Ascending aorta (tissue), 2 donors: Measurements from ENCODE around the gene CNTNAP2. TPM values are rescaled to one million over a fixed set of nuclear protein-coding genes. Genes with fewer than 3 reads are reported as not detected.

Source experiments
- DNase-seq, 2 donors: peaks; one replicate each; pipeline ENCODE4 v3.0.0-alpha.2; 2019; ENCODE audit warnings: low spot score in 2 of 2
- H3K27ac ChIP-seq, 2 donors: fragments of 200-600 bp; sonication (generic); one replicate each; pipeline ENCODE4 v1.5.1; 2016 to 2017; ENCODE audit warnings: mild to moderate bottlenecking in 1 of 2
- H3K27me3 ChIP-seq: fragments of 200-600 bp; sonication (generic); one replicate; pipeline ENCODE4 v1.5.1; 2017
- H3K36me3 ChIP-seq, 2 donors: fragments of 200-600 bp; sonication (generic); one replicate each; pipeline ENCODE4 v1.5.1; 2016
- H3K4me1 ChIP-seq, 2 donors: fragments of 200-600 bp; sonication (generic); one replicate each; pipeline ENCODE4 v1.5.1; 2016 to 2017; ENCODE audit warnings: mild to moderate bottlenecking in 1 of 2
- H3K4me3 ChIP-seq, 2 donors: fragments of 200-600 bp; sonication (generic); one replicate each; pipeline ENCODE4 v1.5.1; 2016 to 2017; ENCODE audit warnings: mild to moderate bottlenecking in 1 of 2
- H3K9me3 ChIP-seq, 2 donors: fragments of 200-600 bp; sonication (generic); one replicate each; pipeline ENCODE4 v1.5.1; 2016
- intact Hi-C: fragments of 100-400 bp; cut with DNase I; formaldehyde crosslinking; loops from one replicate; pipeline ENCODE4 v1.15.1; 2023
- total RNA-seq: library from RNA; depleted of rRNA; stranded (reverse); fragments of >200 nt; gene quantifications from one replicate; pipeline ENCODE4 v1.1.0, GENCODE V29; 2016
- TF ChIP-seq, protein P1 (sequence below), 3 experiments: fragments of 200-600 bp in 2 of 3; fragments of 450-650 bp in 1 of 3; sonication (generic) in 2 of 3; IDR thresholded peaks; one replicate each; pipeline ENCODE4 v1.5.1; 2016 to 2019; ENCODE audit warnings: antibody characterized with exemption in 3 of 3, mild to moderate bottlenecking in 1 of 3, moderate library complexity in 1 of 3

CNTNAP2 gene
- total RNA-seq, 1 donor from 2014 or later: not detected

GRCh38 chr7:146993764-146994163 is 877.2 kb downstream of the CNTNAP2 start:
- Histone ChIP-seq H3K36me3 (no peaks in the 10 kb centered on the region), H3K4me3 (no peak overlapping the region), H3K27ac (no peak overlapping the region), H3K4me1 (no peaks in the 10 kb centered on the region), H3K27me3 (no peaks in the 10 kb centered on the region), H3K9me3 (no peaks in the 10 kb centered on the region)
- DNase-seq: no peak
- TF ChIP-seq, protein P1, sequence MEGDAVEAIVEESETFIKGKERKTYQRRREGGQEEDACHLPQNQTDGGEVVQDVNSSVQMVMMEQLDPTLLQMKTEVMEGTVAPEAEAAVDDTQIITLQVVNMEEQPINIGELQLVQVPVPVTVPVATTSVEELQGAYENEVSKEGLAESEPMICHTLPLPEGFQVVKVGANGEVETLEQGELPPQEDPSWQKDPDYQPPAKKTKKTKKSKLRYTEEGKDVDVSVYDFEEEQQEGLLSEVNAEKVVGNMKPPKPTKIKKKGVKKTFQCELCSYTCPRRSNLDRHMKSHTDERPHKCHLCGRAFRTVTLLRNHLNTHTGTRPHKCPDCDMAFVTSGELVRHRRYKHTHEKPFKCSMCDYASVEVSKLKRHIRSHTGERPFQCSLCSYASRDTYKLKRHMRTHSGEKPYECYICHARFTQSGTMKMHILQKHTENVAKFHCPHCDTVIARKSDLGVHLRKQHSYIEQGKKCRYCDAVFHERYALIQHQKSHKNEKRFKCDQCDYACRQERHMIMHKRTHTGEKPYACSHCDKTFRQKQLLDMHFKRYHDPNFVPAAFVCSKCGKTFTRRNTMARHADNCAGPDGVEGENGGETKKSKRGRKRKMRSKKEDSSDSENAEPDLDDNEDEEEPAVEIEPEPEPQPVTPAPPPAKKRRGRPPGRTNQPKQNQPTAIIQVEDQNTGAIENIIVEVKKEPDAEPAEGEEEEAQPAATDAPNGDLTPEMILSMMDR (IDR thresholded peaks at IDR 0.05): no peak
- intact Hi-C loops: no loop called here

GRCh38 chr7:147008530-147008929 is 891.9 kb downstream of the CNTNAP2 start:
- no peak for DNase-seq
- Histone ChIP-seq H3K4me3 (no peak overlapping the region), H3K27ac (no peak overlapping the region), H3K27me3 (no peaks in the 10 kb centered on the region), H3K4me1 (no peaks in the 10 kb centered on the region), H3K9me3 (no peaks in the 10 kb centered on the region), H3K36me3 (no peaks in the 10 kb centered on the region)
- TF ChIP-seq, protein P1 (IDR thresholded peaks at IDR 0.05): no peak
- intact Hi-C loops: no loop called here

DNA sequence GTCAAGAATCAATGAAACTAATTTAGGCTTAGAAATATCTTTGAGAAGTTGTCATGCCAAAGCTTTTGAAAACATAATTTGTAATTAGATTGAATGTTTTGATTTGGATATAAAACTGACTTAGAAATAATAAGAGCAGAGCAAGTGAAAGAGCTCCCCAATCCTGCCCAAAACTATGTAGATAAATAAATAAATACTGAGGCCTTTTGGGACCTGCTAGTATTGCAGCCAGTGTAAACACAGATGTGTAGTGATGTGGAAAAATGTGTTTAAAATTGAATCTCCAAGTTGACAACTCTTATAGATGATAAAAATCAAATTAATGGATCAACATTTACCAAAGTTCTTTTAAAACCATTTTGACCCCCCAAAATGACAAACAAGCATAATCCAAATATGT is 896.1 kb downstream of the CNTNAP2 start:
- TF ChIP-seq, protein P1 (IDR thresholded peaks at IDR 0.05): no peak
- Histone ChIP-seq H3K9me3 (no peaks in the 10 kb centered on the region), H3K27me3 (no peaks in the 10 kb centered on the region), H3K4me1 (no peaks in the 10 kb centered on the region), H3K4me3 (no peak overlapping the region), H3K27ac (no peak overlapping the region), H3K36me3 (no peaks in the 10 kb centered on the region)
- intact Hi-C loops: no loop called here
- no peak for DNase-seq

- TF ChIP-seq, protein P1 (IDR thresholded peaks at IDR 0.05): no peak
- Histone ChIP-seq H3K4me1 (no peaks in the 10 kb centered on the region), H3K4me3 (no peak overlapping the region), H3K36me3 (no peaks in the 10 kb centered on the region), H3K9me3 (no peaks in the 10 kb centered on the region), H3K27me3 (no peaks in the 10 kb centered on the region), H3K27ac (no peak overlapping the region)
- intact Hi-C loops: no loop called here
- no peak for DNase-seq
These were observed 897.2 kb downstream of the CNTNAP2 start for GRCh38 chr7:147013825-147014224.

GRCh38 chr7:147014286-147014955 is 897.8 kb downstream of the CNTNAP2 start:
- DNase-seq: no peak
- no peaks in the 10 kb centered on the region for H3K9me3 ChIP-seq
- no peak overlapping the region for H3K27ac ChIP-seq
- H3K27me3 ChIP-seq: no peaks in the 10 kb centered on the region
- H3K36me3 ChIP-seq: no peaks in the 10 kb centered on the region
- intact Hi-C loops: no loop called here
- TF ChIP-seq, protein P1 (IDR thresholded peaks at IDR 0.05): no peak
- no peak overlapping the region for H3K4me3 ChIP-seq
- H3K4me1 ChIP-seq: no peaks in the 10 kb centered on the region

DNA sequence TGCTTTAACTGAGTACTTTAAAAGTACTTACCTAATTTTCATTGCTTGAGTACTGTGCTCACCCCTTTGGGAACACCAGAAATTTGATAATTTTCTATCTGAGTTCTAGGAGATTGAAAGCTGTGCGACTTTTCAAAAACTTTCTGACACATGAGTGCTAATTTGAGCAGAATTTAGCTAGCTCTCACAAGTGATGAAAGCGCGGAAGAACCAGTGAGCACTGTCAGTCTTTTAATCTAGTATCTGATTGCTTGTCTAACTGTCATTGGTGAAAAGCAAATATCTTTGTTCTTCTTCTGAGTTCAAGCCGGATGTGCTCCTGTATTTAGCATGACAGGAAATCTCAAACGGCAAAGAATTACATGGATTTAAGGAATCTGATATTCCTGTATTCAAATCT is 899.4 kb downstream of the CNTNAP2 start:
- H3K4me1 ChIP-seq: no peaks in the 10 kb centered on the region
- no peak for DNase-seq
- TF ChIP-seq, protein P1 (IDR thresholded peaks at IDR 0.05): no peak
- intact Hi-C loops: no loop called here
- H3K27me3 ChIP-seq: no peaks in the 10 kb centered on the region
- H3K27ac ChIP-seq: no peak overlapping the region
- H3K36me3 ChIP-seq: no peaks in the 10 kb centered on the region
- no peaks in the 10 kb centered on the region for H3K9me3 ChIP-seq
- H3K4me3 ChIP-seq: no peak overlapping the region
